ENCODE data around the gene CHST8. TPM values are rescaled to one million over a fixed set of nuclear protein-coding genes. Genes with fewer than 3 reads are reported as not detected.

The CHST8 gene
- total and polyA plus RNA-seq, 7 experiments from 2014 or later, result not detected

GRCh38 chr19:33698576-33699435, 77.1 kb downstream of the CHST8 start:
- Mint-ChIP-seq H3K9me3 (no peaks in the 10 kb centered on the region), H3K27me3 (peaks cover 0 to 20% (median 5%) of the 10 kb centered on the region in 5 donors), H3K36me3 (no peaks in the 10 kb centered on the region), H3K4me3 (no peak overlapping the region), H3K27ac (no peak overlapping the region), H3K4me1 (no peaks in the 10 kb centered on the region)
- Histone ChIP-seq H3K4me1 (ENCODE audit: control insufficient read depth in 2 of 2, insufficient read depth in 2 of 2, low read length in 2 of 2) (no peaks in the 10 kb centered on the region), H3K27ac (ENCODE audit: low read depth, low read length) (no peak overlapping the region), H3K36me3 (ENCODE audit: control insufficient read depth in 2 of 3, insufficient read depth in 3 of 3, low read length in 3 of 3) (no peaks in the 10 kb centered on the region), H3K27me3 (ENCODE audit: control insufficient read depth in 2 of 2, insufficient read depth in 2 of 2, low read length in 2 of 2) (no peaks in the 10 kb centered on the region), H3K9me3 (ENCODE audit: control insufficient read depth in 2 of 3, low read length in 3 of 3) (no peaks in the 10 kb centered on the region), H3K4me3 (ENCODE audit: low read length) (no peak overlapping the region)
- no peak for ATAC-seq
- CTCF ChIA-PET, result no interaction called here
- POLR2A ChIA-PET, result no interaction called here
- DNase-seq, result no peak
- intact Hi-C loops (cut with micrococcal nuclease), result no loop called here

GRCh38 chr19:33699754-33700407, 78.1 kb downstream of the CHST8 start:
- CTCF ChIA-PET, result no interaction called here
- no peak overlapping the region for H3K27ac Mint-ChIP-seq

GRCh38 chr19:33700408-33701013, 78.8 kb downstream of the CHST8 start:
- no peak overlapping the region for H3K27ac Mint-ChIP-seq
- Histone ChIP-seq H3K4me3 (ENCODE audit: low read length) (no peak overlapping the region), H3K36me3 (ENCODE audit: control insufficient read depth in 2 of 3, insufficient read depth in 3 of 3, low read length in 3 of 3) (no peaks in the 10 kb centered on the region), H3K9me3 (ENCODE audit: control insufficient read depth in 2 of 3, low read length in 3 of 3) (no peaks in the 10 kb centered on the region), H3K27me3 (ENCODE audit: control insufficient read depth in 2 of 2, insufficient read depth in 2 of 2, low read length in 2 of 2) (no peaks in the 10 kb centered on the region), H3K4me1 (ENCODE audit: control insufficient read depth in 2 of 2, insufficient read depth in 2 of 2, low read length in 2 of 2) (no peaks in the 10 kb centered on the region), H3K27ac (ENCODE audit: low read depth, low read length) (no peak overlapping the region)
- intact Hi-C loops (cut with micrococcal nuclease), result no loop called here
- CTCF ChIA-PET, result no interaction called here
- H3K9me3 Mint-ChIP-seq, result no peaks in the 10 kb centered on the region
- peaks cover 0 to 20% (median 5%) of the 10 kb centered on the region in 5 donors for H3K27me3 Mint-ChIP-seq
- ATAC-seq, result no peak
- DNase-seq, result no peak
- POLR2A ChIA-PET, result no interaction called here
- H3K36me3 Mint-ChIP-seq, result no peaks in the 10 kb centered on the region
- H3K4me3 Mint-ChIP-seq, result no peak overlapping the region
- H3K4me1 Mint-ChIP-seq, result no peaks in the 10 kb centered on the region

More at GRCh38 chr19:33699754-33700407, 78.1 kb downstream of the CHST8 start:
- Mint-ChIP-seq H3K36me3 (no peaks in the 10 kb centered on the region), H3K27me3 (peaks cover 0 to 20% (median 5%) of the 10 kb centered on the region in 5 donors), H3K4me3 (no peak overlapping the region), H3K4me1 (no peaks in the 10 kb centered on the region), H3K9me3 (no peaks in the 10 kb centered on the region)
- Histone ChIP-seq H3K4me3 (ENCODE audit: low read length) (no peak overlapping the region), H3K9me3 (ENCODE audit: control insufficient read depth in 2 of 3, low read length in 3 of 3) (no peaks in the 10 kb centered on the region), H3K36me3 (ENCODE audit: control insufficient read depth in 2 of 3, insufficient read depth in 3 of 3, low read length in 3 of 3) (no peaks in the 10 kb centered on the region), H3K27ac (ENCODE audit: low read depth, low read length) (no peak overlapping the region), H3K4me1 (ENCODE audit: control insufficient read depth in 2 of 2, insufficient read depth in 2 of 2, low read length in 2 of 2) (no peaks in the 10 kb centered on the region), H3K27me3 (ENCODE audit: control insufficient read depth in 2 of 2, insufficient read depth in 2 of 2, low read length in 2 of 2) (no peaks in the 10 kb centered on the region)
- ATAC-seq (no peak), DNase-seq (no peak)
- intact Hi-C loops (cut with micrococcal nuclease), result no loop called here
- POLR2A ChIA-PET, result no interaction called here

- H3K4me3 ChIP-seq (ENCODE audit: low read length), result no peak overlapping the region
- no peak overlapping the region for H3K4me3 Mint-ChIP-seq
- no peaks in the 10 kb centered on the region for H3K9me3 ChIP-seq (ENCODE audit: control insufficient read depth in 2 of 3, low read length in 3 of 3)
- H3K27ac ChIP-seq (ENCODE audit: low read depth, low read length), result no peak overlapping the region
- intact Hi-C loops (cut with micrococcal nuclease), result no loop called here
- no peaks in the 10 kb centered on the region for H3K9me3 Mint-ChIP-seq
- no peak for DNase-seq
- no peaks in the 10 kb centered on the region for H3K4me1 ChIP-seq (ENCODE audit: control insufficient read depth in 2 of 2, insufficient read depth in 2 of 2, low read length in 2 of 2)
- no peaks in the 10 kb centered on the region for H3K36me3 ChIP-seq (ENCODE audit: control insufficient read depth in 2 of 3, insufficient read depth in 3 of 3, low read length in 3 of 3)
- H3K27me3 Mint-ChIP-seq, result peaks cover 0 to 20% (median 5%) of the 10 kb centered on the region in 5 donors
- CTCF ChIA-PET, result no interaction called here
- no peaks in the 10 kb centered on the region for H3K36me3 Mint-ChIP-seq
- no peaks in the 10 kb centered on the region for H3K27me3 ChIP-seq (ENCODE audit: control insufficient read depth in 2 of 2, insufficient read depth in 2 of 2, low read length in 2 of 2)
- POLR2A ChIA-PET, result no interaction called here
- no peak for ATAC-seq
- H3K4me1 Mint-ChIP-seq, result no peaks in the 10 kb centered on the region
- H3K27ac Mint-ChIP-seq, result no peak overlapping the region
Observed at GRCh38 chr19:33701565-33701964, 79.8 kb downstream of the CHST8 start.

GRCh38 chr19:33702606-33703437, 81.1 kb downstream of the CHST8 start:
- ChIA-PET POLR2A (no interaction called here), CTCF (no interaction called here)
- H3K4me3 ChIP-seq (ENCODE audit: low read length), result no peak overlapping the region
- Mint-ChIP-seq H3K4me3 (no peak overlapping the region), H3K36me3 (no peaks in the 10 kb centered on the region), H3K9me3 (no peaks in the 10 kb centered on the region), H3K4me1 (no peaks in the 10 kb centered on the region), H3K27ac (no peak overlapping the region), H3K27me3 (peaks cover 0 to 26% (median 5%) of the 10 kb centered on the region in 5 donors)
- intact Hi-C loops (cut with micrococcal nuclease), result no loop called here
- ATAC-seq (no peak), DNase-seq (no peak)
- H3K9me3 ChIP-seq (ENCODE audit: control insufficient read depth in 2 of 3, low read length in 3 of 3), result no peaks in the 10 kb centered on the region
- no peaks in the 10 kb centered on the region for H3K27me3 ChIP-seq (ENCODE audit: control insufficient read depth in 2 of 2, insufficient read depth in 2 of 2, low read length in 2 of 2)
- no peaks in the 10 kb centered on the region for H3K4me1 ChIP-seq (ENCODE audit: control insufficient read depth in 2 of 2, insufficient read depth in 2 of 2, low read length in 2 of 2)
- H3K36me3 ChIP-seq (ENCODE audit: control insufficient read depth in 2 of 3, insufficient read depth in 3 of 3, low read length in 3 of 3), result no peaks in the 10 kb centered on the region
- no peak overlapping the region for H3K27ac ChIP-seq (ENCODE audit: low read depth, low read length)

GRCh38 chr19:33703438-33703750, 81.6 kb downstream of the CHST8 start:
- no peaks in the 10 kb centered on the region for H3K9me3 ChIP-seq (ENCODE audit: control insufficient read depth in 2 of 3, low read length in 3 of 3)
- peaks cover 0 to 20% (median 5%) of the 10 kb centered on the region in 5 donors for H3K27me3 Mint-ChIP-seq
- no peaks in the 10 kb centered on the region for H3K27me3 ChIP-seq (ENCODE audit: control insufficient read depth in 2 of 2, insufficient read depth in 2 of 2, low read length in 2 of 2)
- ChIA-PET POLR2A (no interaction called here), CTCF (no interaction called here)
- DNase-seq (no peak), ATAC-seq (no peak)
- no peaks in the 10 kb centered on the region for H3K9me3 Mint-ChIP-seq
- H3K36me3 Mint-ChIP-seq, result no peaks in the 10 kb centered on the region
- H3K4me1 ChIP-seq (ENCODE audit: control insufficient read depth in 2 of 2, insufficient read depth in 2 of 2, low read length in 2 of 2), result no peaks in the 10 kb centered on the region
- H3K4me1 Mint-ChIP-seq, result no peaks in the 10 kb centered on the region
- no peak overlapping the region for H3K27ac Mint-ChIP-seq
- no peak overlapping the region for H3K4me3 Mint-ChIP-seq
- H3K27ac ChIP-seq (ENCODE audit: low read depth, low read length), result no peak overlapping the region
- H3K36me3 ChIP-seq (ENCODE audit: control insufficient read depth in 2 of 3, insufficient read depth in 3 of 3, low read length in 3 of 3), result no peaks in the 10 kb centered on the region
- intact Hi-C loops (cut with micrococcal nuclease), result no loop called here
- H3K4me3 ChIP-seq (ENCODE audit: low read length), result no peak overlapping the region

All from naive thymus-derived CD4-positive, alpha-beta T cell (primary cell).